CD4-positive, alpha-beta T cell (primary cell): Measurements from ENCODE around the gene GGA2. TPM values are rescaled to one million over a fixed set of nuclear protein-coding genes. Genes with fewer than 3 reads are reported as not detected.

Source experiments
- ATAC-seq: fragments of 200-7000 bp; cut with Tn5 transposase; one replicate; pipeline ENCODE4 v1.10.0; 2022; ENCODE audit warnings: mild to moderate bottlenecking; ENCODE audit not compliant: poor library complexity
- CTCF ChIA-PET: fragments of 350-600 bp; sonication (Branson Sonifier 250); formaldehyde crosslinking; loops from one replicate; lab custom pipeline; 2021; ENCODE audit warnings: antibody characterized with exemption, inconsistent platforms; lab: Charles Lee
- POLR2A ChIA-PET: fragments of 350-600 bp; sonication (Branson Sonifier 250); formaldehyde crosslinking; loops from one replicate; lab custom pipeline; 2021; ENCODE audit warnings: antibody characterized with exemption, inconsistent platforms; lab: Charles Lee
- DNase-seq, 14 experiments: peaks; one replicate each; pipeline ENCODE4 v3.0.0-alpha.2; 2013 to 2020; ENCODE audit warnings: mixed read lengths in 2 of 14
- H3K27ac ChIP-seq, 2 donors: one replicate each; pipeline versions ENCODE4 v1.5.1 to v1.7.0; 2013; ENCODE audit warnings: low read length in 2 of 2, low read depth in 1 of 2, mild to moderate bottlenecking in 1 of 2
- H3K27me3 ChIP-seq, 2 experiments: 1 replicate in 1 of 2; 2 replicates in 1 of 2; pipeline versions ENCODE4 v1.6.1 to v1.7.0; 2013; ENCODE audit warnings: low read length in 2 of 2, control low read depth in 1 of 2, mild to moderate bottlenecking in 1 of 2, moderate library complexity in 1 of 2; ENCODE audit not compliant: insufficient read depth in 2 of 2, control insufficient read depth in 1 of 2
- H3K36me3 ChIP-seq: one replicate; pipeline ENCODE4 v1.6.1; 2013; ENCODE audit warnings: low read length, control low read depth; ENCODE audit not compliant: insufficient read depth
- H3K4me1 ChIP-seq: one replicate; pipeline ENCODE4 v1.6.1; 2013; ENCODE audit warnings: low read length, control low read depth; ENCODE audit not compliant: insufficient read depth
- H3K4me3 ChIP-seq: one replicate; pipeline ENCODE4 v1.5.1; 2013; ENCODE audit warnings: mild to moderate bottlenecking, low read length, moderate library complexity
- H3K9me3 ChIP-seq, 2 experiments: 1 replicate in 1 of 2; 2 replicates in 1 of 2; pipeline versions ENCODE4 v1.6.1 to v1.7.0; 2013; ENCODE audit warnings: low read length in 2 of 2, mild to moderate bottlenecking in 2 of 2, control low read depth in 1 of 2, moderate library complexity in 1 of 2; ENCODE audit not compliant: control insufficient read depth in 1 of 2, insufficient read depth in 1 of 2
- H3K27ac Mint-ChIP-seq: one replicate; pipeline ENCODE4 v1.8.0; 2020; ENCODE audit warnings: mixed read lengths
- H3K27me3 Mint-ChIP-seq: one replicate; pipeline ENCODE4 v1.8.0; 2021; ENCODE audit warnings: mixed read lengths
- H3K36me3 Mint-ChIP-seq: one replicate; pipeline ENCODE4 v1.8.0; 2021; ENCODE audit warnings: low read depth, mixed read lengths
- H3K4me1 Mint-ChIP-seq: one replicate; pipeline ENCODE4 v1.8.0; 2021; ENCODE audit warnings: low read depth, mixed read lengths
- H3K4me3 Mint-ChIP-seq: one replicate; pipeline ENCODE4 v1.8.0; 2020; ENCODE audit warnings: mild to moderate bottlenecking, mixed read lengths
- H3K9me3 Mint-ChIP-seq: one replicate; pipeline ENCODE4 v1.8.0; 2020; ENCODE audit warnings: mixed read lengths
- CTCF ChIP-seq: fragments of 200-600 bp; IDR thresholded peaks from one replicate; pipeline ENCODE4 v1.8.0; 2022; ENCODE audit warnings: antibody characterized with exemption, mild to moderate bottlenecking
- intact Hi-C, 2 experiments: fragments of 100-400 bp; cut with DNase I in 1 of 2; cut with micrococcal nuclease in 1 of 2; formaldehyde crosslinking; loops; one replicate each; pipeline versions ENCODE4 v1.15.1 to v1.9.0; 2023 to 2025; cut with DNase I, micrococcal nuclease
- total RNA-seq, 174 experiments: library from RNA in 2 of 174; stranded (reverse) in 2 of 174; gene quantifications; one replicate each; pipeline ENCODE4 v1.2.3 and lab custom pipeline; 2021 to 2026

Gene GGA2
- total RNA-seq, 2 experiments from 2014 or later, result 96.5 to 96.9 TPM

- Histone ChIP-seq H3K4me3 (peak within 1 kb of the TSS; percentile 92), H3K27me3 (no peaks in the 10 kb centered on the region), H3K36me3 (peaks cover 29% of the 10 kb centered on the region), H3K9me3 (no peaks in the 10 kb centered on the region), H3K4me1 (peaks cover 20% of the 10 kb centered on the region), H3K27ac (peak within 1 kb of the TSS; percentile 77 to 97)
- CTCF ChIA-PET, result interaction anchor here (0.8 to 1.8 kb wide), 4 partner anchors 18 to 53 kb away, joined by 3 to 13 read pairs (median 4); partner anchors contain the start of genes GGA2 and NDUFAB1
- Mint-ChIP-seq H3K36me3 (peaks cover 60% of the 10 kb centered on the region), H3K4me3 (peak within 1 kb of the TSS; percentile 98), H3K9me3 (no peaks in the 10 kb centered on the region), H3K4me1 (peaks cover 41% of the 10 kb centered on the region), H3K27ac (peak within 1 kb of the TSS; percentile 96), H3K27me3 (no peaks in the 10 kb centered on the region)
- TF ChIP-seq CTCF, result peak; percentile 75
- POLR2A ChIA-PET, result interaction anchor here (0.7 to 2.4 kb wide), 5 partner anchors 21 to 84 kb away, joined by 3 to 17 read pairs (median 6); partner anchors contain the start of genes DCTN5, GGA2, NDUFAB1 and PALB2
- DNase-seq (peak; percentile 85 to 98 (median 90)), ATAC-seq (peak; percentile 88)
- intact Hi-C loops, result loop anchor here (1.0 to 10.0 kb wide), 6 partner anchors 39 to 1602 kb away; partner anchors contain the start of genes DCTN5 (in 2 of the 2), GGA2 (in 2 of the 2), NDUFAB1 (in 2 of the 2) and PALB2 (in 2 of the 2)
Measured at GRCh38 chr16:23556881-23557778, 46.8 kb upstream of the GGA2 start, which contains the start of the genes EARS2 and UBFD1. TSS of gene EARS2 (minus strand) at chr16:23557350. CDS start at chr16:23557343, 7 bp downstream. TSS of gene UBFD1 (plus strand) at chr16:23557727. CDS start at chr16:23557743, 16 bp downstream.

- intact Hi-C loops, result loop anchor here in 1 of 2 experiments (10.0 kb wide), 1 partner anchor 1600 kb away; the partner anchor contains the start of gene UQCRC2
- POLR2A ChIA-PET, result interaction anchor here (1.3 kb wide), 1 partner anchor 44 kb away, joined by 4 read pairs; the partner anchor contains the start of gene GGA2
- Histone ChIP-seq H3K4me1 (peaks cover 20% of the 10 kb centered on the region), H3K36me3 (peaks cover 27% of the 10 kb centered on the region), H3K9me3 (no peaks in the 10 kb centered on the region), H3K27me3 (no peaks in the 10 kb centered on the region), H3K4me3 (no peak overlapping the region), H3K27ac (no peak overlapping the region)
- DNase-seq, result no peak
- Mint-ChIP-seq H3K4me1 (peaks cover 31% of the 10 kb centered on the region), H3K27me3 (no peaks in the 10 kb centered on the region), H3K4me3 (no peak overlapping the region), H3K9me3 (no peaks in the 10 kb centered on the region), H3K27ac (no peak overlapping the region), H3K36me3 (peaks cover 60% of the 10 kb centered on the region)
- no peak for ATAC-seq
- CTCF ChIA-PET, result interaction anchor here (1.0 kb wide), 1 partner anchor 119 kb away, joined by 3 read pairs; no protein-coding TSS in a partner anchor
- no peak for TF ChIP-seq CTCF
Measured at GRCh38 chr16:23554536-23554935, 44.2 kb upstream of the GGA2 start.

GRCh38 chr16:23552161-23552560 is 41.9 kb upstream of the GGA2 start:
- H3K27me3 Mint-ChIP-seq, result no peaks in the 10 kb centered on the region
- DNase-seq, result no peak
- no peaks in the 10 kb centered on the region for H3K27me3 ChIP-seq
- H3K27ac ChIP-seq, result no peak overlapping the region
- ATAC-seq, result no peak
- no peak overlapping the region for H3K4me3 Mint-ChIP-seq
- peaks cover 37% of the 10 kb centered on the region for H3K36me3 ChIP-seq
- H3K27ac Mint-ChIP-seq, result no peak overlapping the region
- CTCF ChIA-PET, result no interaction called here
- no peaks in the 10 kb centered on the region for H3K9me3 Mint-ChIP-seq
- H3K36me3 Mint-ChIP-seq, result peaks cover 61% of the 10 kb centered on the region
- H3K4me1 ChIP-seq, result peaks cover 10% of the 10 kb centered on the region
- intact Hi-C loops, result loop anchor here in 1 of 2 experiments (10.0 kb wide), 1 partner anchor 1597 kb away; the partner anchor contains the start of gene UQCRC2
- H3K4me1 Mint-ChIP-seq, result peaks cover 15% of the 10 kb centered on the region
- POLR2A ChIA-PET, result no interaction called here
- no peak overlapping the region for H3K4me3 ChIP-seq
- no peak for TF ChIP-seq CTCF
- no peaks in the 10 kb centered on the region for H3K9me3 ChIP-seq
